Measurements from ENCODE around the gene SRGAP1.

- TF ChIP-seq CTCF (conservative IDR thresholded peaks at IDR 0.05; ENCODE audit: low read depth, low read length) (no peak), POLR2A (IDR thresholded peaks at IDR 0.05; ENCODE audit: low read depth, low read length) (no peak), RAD21 (IDR thresholded peaks at IDR 0.05; ENCODE audit: low read length) (no peak), BHLHE40 (IDR thresholded peaks at IDR 0.05; ENCODE audit: low read depth, low read length) (no peak), MAFK (IDR thresholded peaks at IDR 0.05; ENCODE audit: low read depth, low read length) (no peak), USF2 (IDR thresholded peaks at IDR 0.05; ENCODE audit: low read depth, low read length) (no peak), CEBPB (IDR thresholded peaks at IDR 0.05; ENCODE audit: low read depth, low read length) (no peak), MAZ (IDR thresholded peaks at IDR 0.05; ENCODE audit: borderline replicate concordance, low read depth, low read length) (no peak), MXI1 (IDR thresholded peaks at IDR 0.05; ENCODE audit: borderline replicate concordance, low read depth, low read length) (no peak), RCOR1 (IDR thresholded peaks at IDR 0.05; ENCODE audit: insufficient replicate concordance, low read length) (no peak), ELK1 (IDR thresholded peaks at IDR 0.05; ENCODE audit: borderline replicate concordance, low read depth, low read length) (no peak), RFX5 (IDR thresholded peaks at IDR 0.05; ENCODE audit: low read depth, low read length) (no peak), FOS (IDR thresholded peaks at IDR 0.05; ENCODE audit: low read depth, low read length) (no peak), CHD1 (IDR thresholded peaks at IDR 0.05; ENCODE audit: low read depth, low read length) (no peak)
These were observed 124.2 kb downstream of the SRGAP1 start for GRCh38 chr12:63968673-63969072.
